Ectodermal cell (in vitro differentiated cells): ENCODE results near the gene PIK3CD.

Source experiments
- H3K27ac ChIP-seq: 2 replicates; pipeline ENCODE4 v1.7.0; 2013; ENCODE audit warnings: mild to moderate bottlenecking, low read depth, low read length; ENCODE audit not compliant: insufficient read depth, poor library complexity, severe bottlenecking
- H3K27me3 ChIP-seq: 2 replicates; pipeline ENCODE4 v1.7.0; 2013; ENCODE audit warnings: mild to moderate bottlenecking, low read length; ENCODE audit not compliant: insufficient read depth, control insufficient read depth, poor library complexity, severe bottlenecking
- H3K36me3 ChIP-seq: one replicate; pipeline ENCODE4 v1.7.0; 2013; ENCODE audit warnings: low read length; ENCODE audit not compliant: control insufficient read depth, insufficient read depth
- H3K4me1 ChIP-seq: one replicate; pipeline ENCODE4 v1.7.0; 2013; ENCODE audit warnings: low read length; ENCODE audit not compliant: control insufficient read depth, insufficient read depth
- H3K4me3 ChIP-seq: 2 replicates; pipeline ENCODE4 v1.7.0; 2013; ENCODE audit warnings: low read depth, low read length, control low read depth; ENCODE audit not compliant: insufficient read depth
- H3K9me3 ChIP-seq: 2 replicates; pipeline ENCODE4 v1.7.0; 2013; ENCODE audit warnings: mild to moderate bottlenecking, low read length, moderate library complexity; ENCODE audit not compliant: control insufficient read depth
- WGBS, 2 experiments: methylation state at CpG; one replicate each; pipeline ENCODE4 v1.1.7; 2013; ENCODE audit warnings: missing lambda C conversion rate in 2 of 2; 5-methylcytosine and 5-hydroxymethylcytosine counted together

PIK3CD gene

GRCh38 chr1:9654051-9654833 is 2.7 kb downstream of the PIK3CD start:
- WGBS, 2 experiments: 94% methylated on average over 25 of the region's 25 CpGs

GRCh38 chr1:9654834-9655723 is 3.5 kb downstream of the PIK3CD start:
- Histone ChIP-seq H3K4me1 (peaks cover 3% of the 10 kb centered on the region), H3K36me3 (no peaks in the 10 kb centered on the region), H3K27me3 (peaks cover 45% of the 10 kb centered on the region)

More at GRCh38 chr1:9654051-9654833, 2.7 kb downstream of the PIK3CD start:
- Histone ChIP-seq H3K27me3 (peaks cover 51% of the 10 kb centered on the region), H3K4me1 (peaks cover 3% of the 10 kb centered on the region), H3K9me3 (no peaks in the 10 kb centered on the region), H3K4me3 (no peak overlapping the region), H3K27ac (no peak overlapping the region), H3K36me3 (no peaks in the 10 kb centered on the region)

GRCh38 chr1:9655836-9656235 is 4.3 kb downstream of the PIK3CD start:
- no peaks in the 10 kb centered on the region for H3K9me3 ChIP-seq
- WGBS, 2 experiments: 94 to 96% methylated on average over 11 of the region's 11 CpGs
- no peak overlapping the region for H3K27ac ChIP-seq
- H3K4me1 ChIP-seq: peaks cover 3% of the 10 kb centered on the region
- peaks cover 38% of the 10 kb centered on the region for H3K27me3 ChIP-seq
- H3K36me3 ChIP-seq: no peaks in the 10 kb centered on the region
- H3K4me3 ChIP-seq: no peak overlapping the region

More at GRCh38 chr1:9654834-9655723, 3.5 kb downstream of the PIK3CD start:
- Histone ChIP-seq H3K9me3 (no peaks in the 10 kb centered on the region), H3K4me3 (no peak overlapping the region), H3K27ac (no peak overlapping the region)
- 88 to 90% methylated on average over 15 to 16 of the region's 16 CpGs for WGBS, 2 experiments

GRCh38 chr1:9657521-9658032 is 6.0 kb downstream of the PIK3CD start:
- Histone ChIP-seq H3K36me3 (no peaks in the 10 kb centered on the region), H3K27ac (no peak overlapping the region), H3K4me3 (no peak overlapping the region), H3K4me1 (no peaks in the 10 kb centered on the region), H3K9me3 (no peaks in the 10 kb centered on the region), H3K27me3 (peaks cover 20% of the 10 kb centered on the region)
- WGBS, 2 experiments: 69 to 77% methylated on average over 2 of the region's 2 CpGs

GRCh38 chr1:9658199-9658598 is 6.7 kb downstream of the PIK3CD start:
- H3K27me3 ChIP-seq: peaks cover 14% of the 10 kb centered on the region
- WGBS, 2 experiments: 89 to 96% methylated on average over 4 of the region's 4 CpGs

GRCh38 chr1:9659328-9659727 is 7.8 kb downstream of the PIK3CD start:
- Histone ChIP-seq H3K4me3 (no peak overlapping the region), H3K9me3 (no peaks in the 10 kb centered on the region), H3K27ac (no peak overlapping the region), H3K4me1 (no peaks in the 10 kb centered on the region), H3K36me3 (no peaks in the 10 kb centered on the region), H3K27me3 (peaks cover 3% of the 10 kb centered on the region)
- 91 to 94% methylated on average over 4 to 5 of the region's 5 CpGs for WGBS, 2 experiments

More at GRCh38 chr1:9658199-9658598, 6.7 kb downstream of the PIK3CD start:
- H3K27ac ChIP-seq: no peak overlapping the region
- no peaks in the 10 kb centered on the region for H3K36me3 ChIP-seq
- no peaks in the 10 kb centered on the region for H3K4me1 ChIP-seq
- no peaks in the 10 kb centered on the region for H3K9me3 ChIP-seq
- no peak overlapping the region for H3K4me3 ChIP-seq

DNA sequence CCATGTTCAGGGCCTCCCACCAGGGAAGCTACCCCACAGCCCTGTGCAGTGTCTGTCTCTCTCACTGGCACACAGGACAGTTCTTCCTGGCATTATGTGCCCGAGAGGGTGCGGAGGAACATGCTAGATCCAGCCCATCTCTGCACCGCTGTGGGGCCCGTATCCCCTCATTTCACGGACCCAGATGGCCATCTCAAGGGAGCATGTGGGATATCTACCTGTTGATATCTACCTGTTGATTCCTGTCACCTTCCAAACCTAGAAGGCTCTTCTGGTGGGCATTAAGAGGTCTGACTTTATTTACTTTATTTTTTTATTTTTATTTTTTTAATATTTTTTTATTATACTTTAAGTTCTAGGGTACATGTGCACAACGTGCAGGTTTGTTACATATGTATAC is 11.7 kb downstream of the PIK3CD start:
- Histone ChIP-seq H3K4me3 (no peak overlapping the region), H3K27me3 (no peaks in the 10 kb centered on the region), H3K27ac (no peak overlapping the region), H3K36me3 (no peaks in the 10 kb centered on the region), H3K4me1 (no peaks in the 10 kb centered on the region), H3K9me3 (no peaks in the 10 kb centered on the region)
- 95 to 97% methylated on average over 5 of the region's 6 CpGs for WGBS, 2 experiments

- H3K4me3 ChIP-seq: no peak overlapping the region
- WGBS, 2 experiments: 97 to 99% methylated on average over 9 of the region's 9 CpGs
- H3K27me3 ChIP-seq: no peaks in the 10 kb centered on the region
- no peak overlapping the region for H3K27ac ChIP-seq
- H3K9me3 ChIP-seq: no peaks in the 10 kb centered on the region
- no peaks in the 10 kb centered on the region for H3K36me3 ChIP-seq
- H3K4me1 ChIP-seq: no peaks in the 10 kb centered on the region
Observed at GRCh38 chr1:9665193-9665592, 13.7 kb downstream of the PIK3CD start.

GRCh38 chr1:9668080-9668479 is 16.5 kb downstream of the PIK3CD start:
- H3K27ac ChIP-seq: no peak overlapping the region
- no peaks in the 10 kb centered on the region for H3K9me3 ChIP-seq
- WGBS, 2 experiments: 90 to 94% methylated on average over 2 of the region's 2 CpGs
- H3K36me3 ChIP-seq: no peaks in the 10 kb centered on the region
- no peak overlapping the region for H3K4me3 ChIP-seq
- no peaks in the 10 kb centered on the region for H3K27me3 ChIP-seq
- no peaks in the 10 kb centered on the region for H3K4me1 ChIP-seq

DNA sequence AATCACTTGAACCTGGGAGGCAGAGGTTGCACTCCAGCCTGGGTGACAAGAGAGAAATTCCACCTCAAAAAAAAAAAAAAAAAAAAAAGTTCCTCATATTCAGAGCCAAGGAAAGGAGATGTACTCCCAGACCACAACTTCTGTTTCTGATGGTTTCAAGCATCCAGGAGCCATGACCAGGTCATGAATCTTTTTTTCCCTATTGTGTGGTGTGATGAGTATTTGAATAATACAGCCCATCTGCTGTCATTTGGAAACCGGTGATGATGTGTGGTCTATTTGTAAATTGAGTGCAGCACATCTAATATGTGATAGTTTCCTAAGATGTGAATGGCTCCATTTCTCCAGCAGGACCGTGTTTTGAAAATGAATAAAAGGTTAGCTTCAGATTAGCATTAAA is 18.6 kb downstream of the PIK3CD start:
- Histone ChIP-seq H3K4me3 (no peak overlapping the region), H3K9me3 (no peaks in the 10 kb centered on the region), H3K36me3 (no peaks in the 10 kb centered on the region), H3K27me3 (no peaks in the 10 kb centered on the region), H3K27ac (no peak overlapping the region), H3K4me1 (no peaks in the 10 kb centered on the region)
- 97 to 98% methylated on average over 2 of the region's 2 CpGs for WGBS, 2 experiments
